ENCODE data around the gene MFAP4.

The MFAP4 gene

DNA sequence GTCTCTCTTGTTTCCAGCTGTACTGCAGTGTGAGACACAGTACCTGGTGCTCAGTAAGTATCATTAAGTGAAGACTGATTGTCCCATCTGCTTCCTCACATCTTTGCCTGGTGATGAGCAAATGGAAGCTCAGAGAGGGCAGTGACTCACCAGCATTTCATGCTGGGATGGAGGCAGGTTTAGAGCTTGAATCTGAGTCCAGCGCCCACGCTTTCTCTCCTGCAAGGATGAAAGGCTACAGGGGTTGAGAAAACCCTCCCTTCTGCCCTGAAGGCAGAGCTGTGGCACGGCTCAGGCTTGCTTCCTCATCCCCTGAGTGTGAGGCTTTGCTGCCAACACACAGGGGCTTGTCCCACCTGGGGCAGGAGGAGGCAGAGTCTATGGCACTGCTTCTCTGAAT lies 22.5 kb upstream of the MFAP4 start:
- DNase-seq, result no peak

GRCh38 chr17:19409066-19409465 lies 22.1 kb upstream of the MFAP4 start:
- DNase-seq, result no peak

GRCh38 chr17:19408346-19408710 lies 21.3 kb upstream of the MFAP4 start:
- peak; percentile 64 for DNase-seq

- DNase-seq, result no peak
Measured at GRCh38 chr17:19407601-19408345, 20.8 kb upstream of the MFAP4 start.

DNA sequence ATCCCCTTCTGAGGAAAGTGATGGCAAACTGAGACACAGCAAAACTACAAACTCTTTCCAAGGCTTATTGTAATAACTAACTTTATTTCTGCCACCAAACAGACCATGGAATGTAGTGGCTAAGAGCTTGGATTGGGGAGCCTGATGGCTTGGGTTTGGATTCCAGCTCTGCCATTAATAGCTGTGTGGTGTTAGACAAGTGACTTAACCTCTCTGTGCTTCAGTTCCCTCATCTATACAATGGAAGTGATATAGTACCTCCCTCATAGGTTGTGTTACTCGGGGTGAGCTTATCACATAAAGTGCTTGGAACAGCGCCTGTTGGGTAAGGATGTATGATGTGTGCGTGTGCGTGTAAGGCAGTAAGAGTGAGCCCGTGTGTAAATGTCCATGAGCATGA lies 18.1 kb upstream of the MFAP4 start:
- DNase-seq, result no peak

GRCh38 chr17:19404264-19404663 lies 17.3 kb upstream of the MFAP4 start:
- no peak for DNase-seq

DNA sequence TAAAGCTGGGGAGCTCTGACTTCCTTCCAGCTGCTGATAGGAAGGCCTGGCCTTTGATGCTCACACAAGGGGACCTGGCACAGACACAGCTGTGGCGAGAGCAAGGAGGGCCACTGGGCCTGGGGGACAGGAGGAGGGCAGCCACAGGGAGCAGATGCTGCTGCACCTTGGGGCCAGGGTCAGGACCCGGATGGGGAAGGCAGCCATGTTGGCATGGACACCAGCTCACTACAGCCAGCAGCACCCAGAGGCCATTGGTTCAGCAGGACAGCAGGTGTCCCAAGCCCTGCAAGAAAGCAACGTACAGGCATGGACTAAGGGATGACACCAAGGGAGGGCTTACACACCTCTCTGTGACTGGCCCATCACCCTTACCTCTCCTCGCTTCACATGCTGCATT lies 16.0 kb upstream of the MFAP4 start:
- no peak for DNase-seq

- DNase-seq, result no peak
Measured at GRCh38 chr17:19402171-19402570, 15.2 kb upstream of the MFAP4 start.

DNA sequence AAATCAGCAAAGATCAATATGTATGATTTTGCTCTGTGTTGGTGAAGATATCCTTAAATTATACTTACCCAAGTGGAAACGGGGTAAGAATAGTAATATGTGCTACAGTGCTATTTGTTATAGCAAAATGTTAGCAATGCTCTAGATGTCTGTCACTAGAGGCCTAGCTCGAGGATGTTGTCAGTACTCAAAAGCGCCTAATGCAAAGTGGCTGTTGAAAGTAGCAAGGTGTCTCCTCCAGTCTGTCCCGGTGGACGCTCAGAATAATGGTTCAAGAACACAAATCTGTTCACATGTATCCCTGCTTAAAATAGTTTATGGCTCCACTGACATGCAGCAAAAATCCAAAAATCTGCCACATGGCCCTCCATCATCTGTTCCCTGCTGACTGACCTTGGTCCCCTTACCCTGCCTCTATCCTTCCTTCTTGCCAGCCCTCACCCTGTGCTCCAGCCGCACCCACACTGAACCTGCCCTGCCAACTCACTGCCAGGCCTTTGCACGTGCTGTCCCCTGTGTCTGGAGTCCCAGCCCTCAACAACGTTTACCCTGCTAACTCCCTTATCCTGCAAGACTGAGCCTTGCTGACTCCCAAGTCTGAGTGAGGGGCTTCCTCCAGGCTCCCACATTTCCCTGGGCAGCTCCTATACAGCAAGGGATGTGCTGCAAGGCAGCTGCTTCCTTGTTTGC lies 14.5 kb upstream of the MFAP4 start:
- DNase-seq, result peak; percentile 33

DNA sequence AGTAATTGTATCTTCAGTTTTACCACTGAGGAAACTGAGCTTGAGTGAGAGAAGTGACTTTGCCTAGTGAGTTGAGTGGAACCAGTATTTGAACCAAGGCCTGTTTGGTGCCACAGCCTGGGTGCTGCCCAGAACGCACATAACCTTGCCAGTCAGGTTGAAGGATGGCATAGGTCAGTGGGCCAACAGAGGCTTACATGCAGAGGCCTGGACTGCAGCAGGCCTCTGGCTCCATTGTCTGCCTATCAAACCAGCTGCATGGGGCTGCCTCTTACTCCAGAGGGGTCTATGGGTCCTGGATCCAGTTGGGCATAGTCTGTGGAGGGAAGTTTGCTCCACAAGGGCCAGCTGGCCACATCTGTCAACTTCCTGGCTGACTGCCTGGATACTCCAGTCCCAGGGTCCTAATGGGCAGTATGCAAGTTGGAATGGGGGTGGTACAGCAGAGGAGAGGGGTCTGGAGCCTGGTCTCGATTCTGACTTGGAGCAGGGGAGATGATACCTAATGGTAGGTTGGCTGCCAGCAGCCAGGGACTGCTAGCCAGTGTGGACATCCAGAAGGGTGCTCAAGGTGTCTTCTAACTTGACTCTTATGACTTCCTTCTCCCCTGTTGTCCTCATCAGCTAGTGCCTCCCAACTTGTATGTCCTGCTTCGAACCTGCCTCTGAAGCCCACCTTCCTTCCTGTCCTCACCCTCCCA lies 12.9 kb upstream of the MFAP4 start:
- no peak for DNase-seq

- DNase-seq, result peak; percentile 22
Measured at GRCh38 chr17:19398301-19399181, 11.6 kb upstream of the MFAP4 start.

GRCh38 chr17:19397556-19398041 lies 10.6 kb upstream of the MFAP4 start:
- peak; percentile 22 for DNase-seq

GRCh38 chr17:19392303-19392702 lies 5.3 kb upstream of the MFAP4 start:
- no peak for DNase-seq

DNA sequence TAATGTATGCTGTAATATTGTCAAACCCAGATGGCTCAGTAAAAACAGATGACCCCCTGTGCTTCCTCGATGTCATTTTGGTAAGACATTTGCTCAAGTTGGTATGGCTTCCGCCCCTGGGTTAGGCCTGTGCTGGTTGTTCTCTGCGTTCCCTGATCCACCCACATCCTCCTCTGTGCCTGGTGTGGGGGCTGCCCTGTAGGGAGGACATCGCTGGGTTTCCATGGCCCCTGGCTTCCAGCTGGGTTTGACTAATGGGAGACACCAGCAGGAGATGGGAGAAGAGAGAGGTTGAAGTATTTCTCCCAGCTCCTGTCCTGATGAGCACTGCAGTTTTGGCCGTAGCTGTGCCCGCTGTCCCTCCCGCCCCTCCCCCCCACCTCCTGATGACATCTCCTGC lies 4.4 kb upstream of the MFAP4 start:
- no peak for DNase-seq

- DNase-seq, result no peak
Measured at GRCh38 chr17:19390951-19391350, 4.0 kb upstream of the MFAP4 start.

DNA sequence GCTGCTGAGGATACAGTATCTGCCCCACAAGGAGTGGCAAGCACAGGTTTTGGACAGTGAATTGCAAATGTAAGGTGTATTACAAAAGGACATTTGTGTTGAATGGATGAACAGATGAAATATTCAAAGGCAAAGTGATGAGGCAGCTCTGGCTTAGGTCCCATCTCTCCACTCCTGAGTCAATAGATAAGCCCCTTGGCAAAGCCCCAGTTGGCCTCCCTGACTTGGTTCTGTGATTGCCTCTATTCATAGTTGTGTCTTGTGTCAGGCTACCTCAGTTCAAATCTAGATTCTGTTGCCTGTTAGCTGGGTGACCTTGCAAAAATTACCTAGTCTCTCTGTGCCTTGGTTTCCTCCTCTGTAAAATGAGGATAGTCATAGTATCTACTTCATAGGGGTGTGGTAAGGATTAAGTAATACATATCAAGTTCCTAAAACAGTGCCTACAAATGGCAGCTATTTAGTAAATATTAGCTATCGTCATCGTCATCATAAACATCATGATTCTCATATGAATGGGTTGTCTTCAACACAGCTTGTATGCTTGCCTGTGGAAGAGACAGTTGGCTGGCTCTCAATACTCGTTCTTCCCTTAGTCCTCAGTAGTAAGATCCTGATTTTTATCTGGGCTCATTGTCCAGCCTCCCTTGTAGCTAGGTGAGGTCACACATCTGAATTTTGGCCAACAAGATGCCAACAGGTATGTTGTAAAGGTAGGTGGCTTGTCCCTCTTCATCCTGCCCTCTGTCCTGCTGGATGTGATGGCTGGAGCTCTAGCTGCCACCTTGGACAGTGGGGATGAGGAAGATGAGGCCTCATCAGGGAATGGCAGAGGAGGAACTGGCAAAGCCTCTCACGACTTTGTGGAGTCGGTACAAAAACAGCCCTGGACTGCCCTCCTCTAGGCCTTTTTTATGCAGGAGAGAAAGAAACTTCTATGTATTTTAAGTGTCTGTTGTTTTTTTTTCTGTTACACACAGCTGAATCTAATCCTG lies 2.1 kb upstream of the MFAP4 start:
- DNase-seq, result peak; percentile 24

DNA sequence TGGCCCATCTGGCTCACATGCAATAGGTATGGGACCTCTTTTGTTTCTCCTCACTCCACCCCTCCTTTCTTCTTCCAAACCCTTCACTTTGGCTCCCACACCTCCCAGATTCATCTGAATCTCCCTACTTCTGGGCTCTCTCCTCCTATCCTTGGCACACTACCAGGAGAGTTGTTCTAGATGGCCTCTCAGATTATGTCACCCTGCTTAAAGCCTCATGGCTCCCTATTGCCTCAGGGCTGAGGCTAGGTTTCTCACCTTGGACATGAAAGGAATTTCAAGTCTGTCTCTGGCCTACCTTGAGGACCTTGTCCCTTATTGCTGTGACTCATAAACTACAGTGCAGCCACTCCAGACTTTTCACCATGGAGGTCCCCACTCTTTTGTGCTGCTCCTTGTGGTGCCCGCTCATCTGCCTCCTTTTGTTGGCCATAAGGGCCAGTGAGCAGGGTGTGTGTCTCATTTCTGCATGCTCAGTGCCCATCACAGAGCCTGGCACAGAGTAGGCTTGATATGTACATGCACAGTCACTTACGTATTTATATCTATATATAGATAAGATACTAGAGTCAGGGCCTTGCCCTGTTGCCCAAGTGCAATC lies 1.0 kb upstream of the MFAP4 start:
- peak; percentile 75 for DNase-seq

DNA sequence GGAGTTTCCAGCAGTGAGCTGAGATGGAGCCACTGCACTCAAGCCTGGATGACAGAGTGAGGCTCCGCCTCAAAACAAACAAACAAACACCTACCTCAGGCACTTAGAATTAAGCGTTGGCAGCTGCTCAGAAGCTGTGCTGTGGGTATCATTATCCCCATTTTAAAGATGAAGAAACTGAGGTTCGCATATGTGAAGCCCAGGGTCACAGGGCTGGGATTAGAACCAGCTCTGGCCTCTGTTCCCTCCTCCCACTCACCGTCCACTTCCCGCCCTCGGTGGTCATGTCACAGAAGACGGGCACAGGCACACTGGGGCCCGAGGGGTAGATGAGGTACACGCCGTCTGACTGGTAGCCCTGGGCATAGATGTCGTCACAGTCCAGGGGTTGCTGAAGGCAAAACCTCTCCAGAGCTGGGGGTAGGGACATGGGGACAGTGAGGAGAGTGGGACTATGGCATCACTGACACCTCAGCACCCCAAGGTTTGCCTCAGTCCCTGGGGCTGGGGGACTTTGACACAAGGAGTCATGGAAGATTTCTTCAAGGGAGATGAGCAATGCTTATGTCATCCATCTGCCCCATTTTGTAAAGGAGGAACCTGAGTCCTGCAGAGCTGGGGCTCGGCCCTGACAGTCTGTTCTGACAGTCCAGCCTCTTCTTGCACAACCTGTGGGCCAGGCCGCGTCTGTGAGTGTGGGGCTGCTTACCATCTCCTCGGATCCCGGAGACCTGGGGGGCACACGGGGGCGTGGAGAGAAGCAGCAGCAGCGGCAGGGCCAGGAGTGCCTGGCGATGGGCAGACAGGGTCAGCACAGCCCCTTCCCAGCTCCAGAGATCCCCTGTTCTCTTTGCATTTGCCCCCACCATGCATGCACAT lies 700 bp downstream of the MFAP4 start:
- DNase-seq, result peak; percentile 59

DNA sequence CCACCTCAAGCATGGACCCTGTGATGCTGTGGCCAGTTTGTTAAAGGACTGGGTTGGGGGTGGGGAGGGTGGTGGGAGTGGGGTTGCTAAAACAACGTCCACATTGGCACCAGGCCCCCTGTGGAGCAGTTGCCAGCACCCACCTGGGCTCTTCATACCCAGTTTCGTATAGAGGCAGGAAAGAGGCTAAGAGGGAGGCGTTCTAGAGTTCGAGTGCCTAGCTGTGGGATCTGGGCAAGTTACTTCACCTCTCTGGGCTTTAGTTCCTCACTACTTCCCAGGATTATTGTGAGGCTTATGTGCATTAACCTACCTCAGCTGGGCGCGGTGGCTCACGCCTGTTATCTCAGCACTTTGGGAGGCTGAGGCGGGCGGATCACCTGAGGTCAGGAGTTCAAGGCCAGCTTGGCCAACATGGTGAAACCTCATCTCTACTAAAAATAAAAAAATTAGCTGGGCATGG lies 1.4 kb downstream of the MFAP4 start:
- no peak for DNase-seq

All from NCI-H82 (cell line).